RWPE2 (cell line): ENCODE measurements around the gene KDM2B.

Source experiments
- ATAC-seq: fragments of 200-7000 bp; cut with Tn5 transposase; 3 replicates; pipeline ENCODE4 v1.9.1; 2021; ENCODE audit warnings: low read depth
- DNase-seq: peaks from one replicate; pipeline ENCODE4 v3.0.0-alpha.2; 2020; ENCODE audit warnings: low spot score
- H3K27ac ChIP-seq: fragments of 450-650 bp; 2 replicates; pipeline ENCODE4 v1.5.1; 2017; ENCODE audit warnings: mild to moderate bottlenecking; ENCODE audit not compliant: poor library complexity, severe bottlenecking
- H3K27me3 ChIP-seq: fragments of 250-450 bp; sonication (Bioruptor Pico); 2 replicates; pipeline ENCODE4 v1.5.1; 2021; ENCODE audit warnings: mild to moderate bottlenecking, moderate library complexity; ENCODE audit not compliant: insufficient read depth, poor library complexity, severe bottlenecking
- H3K36me3 ChIP-seq: fragments of 250-450 bp; sonication (Bioruptor Pico); 2 replicates; pipeline ENCODE4 v1.5.1; 2020; ENCODE audit warnings: low read depth, mild to moderate bottlenecking, moderate library complexity
- H3K4me1 ChIP-seq: fragments of 250-450 bp; sonication (Bioruptor Pico); 2 replicates; pipeline ENCODE4 v1.5.1; 2021; ENCODE audit warnings: mild to moderate bottlenecking, moderate library complexity; ENCODE audit not compliant: insufficient read depth, poor library complexity, severe bottlenecking
- H3K4me3 ChIP-seq: fragments of 250-450 bp; sonication (Bioruptor Pico); 2 replicates; pipeline ENCODE4 v1.5.1; 2021; ENCODE audit warnings: mild to moderate bottlenecking, moderate library complexity; ENCODE audit not compliant: severe bottlenecking
- H3K9me3 ChIP-seq: fragments of 250-450 bp; sonication (Bioruptor Pico); 2 replicates; pipeline ENCODE4 v1.5.1; 2021; ENCODE audit warnings: mild to moderate bottlenecking, moderate library complexity; ENCODE audit not compliant: severe bottlenecking
- CTCF ChIP-seq: fragments of 450-650 bp; IDR thresholded peaks from one replicate; pipeline ENCODE4 v1.5.1; 2017; ENCODE audit warnings: mild to moderate bottlenecking, moderate library complexity; ENCODE audit not compliant: poor library complexity, severe bottlenecking

The KDM2B gene

GRCh38 chr12:121379945-121380344 is 200.9 kb downstream of the KDM2B start:
- no peak overlapping the region for H3K4me3 ChIP-seq
- no peaks in the 10 kb centered on the region for H3K36me3 ChIP-seq
- DNase-seq (no peak), ATAC-seq (no peak)
- H3K9me3 ChIP-seq = no peaks in the 10 kb centered on the region
- H3K27me3 ChIP-seq = no peaks in the 10 kb centered on the region
- no peak overlapping the region for H3K27ac ChIP-seq
- H3K4me1 ChIP-seq = no peaks in the 10 kb centered on the region
- no peak for TF ChIP-seq CTCF
